Caco-2 (cell line): ENCODE measurements around the gene NUBP1. TPM values are rescaled to one million over a fixed set of nuclear protein-coding genes. Genes with fewer than 3 reads are reported as not detected.

Experiments
- BruUV-seq: library from RNA; stranded (reverse); fragments of 400-500 nt; replicated peaks from 2 replicates; lab custom pipeline; 2021; lab: Mats Ljungman, UMichigan
- CTCF ChIA-PET: fragments of 300-600 bp; sonication (Branson Sonifier 250); formaldehyde crosslinking; loops from one replicate; lab custom pipeline; 2022; ENCODE audit warnings: antibody characterized with exemption; lab: Charles Lee
- POLR2A ChIA-PET: fragments of 300-600 bp; sonication (Branson Sonifier 250); formaldehyde crosslinking; loops from one replicate; lab custom pipeline; 2022; ENCODE audit warnings: antibody characterized with exemption; lab: Charles Lee
- DNase-seq, 2 experiments: peaks; one replicate each; pipeline versions ENCODE4 v3.0.0 to v3.0.0-alpha.2; 2020 to 2022
- H3K27me3 ChIP-seq: replicated peaks from 2 replicates; pipeline ENCODE4 v1.6.0; 2011; ENCODE audit warnings: low read length; ENCODE audit not compliant: control insufficient read depth, insufficient read depth
- H3K36me3 ChIP-seq: 2 replicates; pipeline ENCODE4 v1.5.1; 2011; ENCODE audit warnings: low read length; ENCODE audit not compliant: control insufficient read depth, insufficient read depth
- H3K4me1 ChIP-seq: fragments of 250-450 bp; sonication (Bioruptor Pico); 2 replicates; pipeline ENCODE4 v1.5.1; 2020; ENCODE audit warnings: mild to moderate bottlenecking
- H3K4me3 ChIP-seq: 2 replicates; pipeline ENCODE4 v1.5.1; 2011; ENCODE audit warnings: low read depth, mild to moderate bottlenecking, control low read depth, low read length
- H3K9me3 ChIP-seq: fragments of 250-450 bp; sonication (Bioruptor Pico); 2 replicates; pipeline ENCODE4 v1.5.1; 2020; ENCODE audit warnings: mild to moderate bottlenecking, moderate library complexity
- H3K27ac Mint-ChIP-seq: one replicate; pipeline ENCODE4 v1.8.0; 2022; ENCODE audit warnings: mixed read lengths; ENCODE audit not compliant: unreplicated experiment
- H3K27me3 Mint-ChIP-seq: one replicate; pipeline ENCODE4 v1.8.0; 2022; ENCODE audit warnings: mixed read lengths; ENCODE audit not compliant: insufficient read depth, unreplicated experiment
- H3K36me3 Mint-ChIP-seq: one replicate; pipeline ENCODE4 v1.8.0; 2022; ENCODE audit warnings: mild to moderate bottlenecking, mixed read lengths; ENCODE audit not compliant: insufficient read depth, unreplicated experiment
- H3K4me1 Mint-ChIP-seq: one replicate; pipeline ENCODE4 v1.8.0; 2022; ENCODE audit warnings: low read depth, mixed read lengths; ENCODE audit not compliant: unreplicated experiment
- H3K4me3 Mint-ChIP-seq: one replicate; pipeline ENCODE4 v1.8.0; 2022; ENCODE audit warnings: mild to moderate bottlenecking, moderate library complexity, mixed read lengths; ENCODE audit not compliant: unreplicated experiment
- H3K9me3 Mint-ChIP-seq: one replicate; pipeline ENCODE4 v1.8.0; 2022; ENCODE audit warnings: mixed read lengths; ENCODE audit not compliant: unreplicated experiment
- CTCF ChIP-seq, 2 experiments: fragments of 200-600 bp in 1 of 2; IDR thresholded peaks; 1 replicate in 1 of 2; 2 replicates in 1 of 2; pipeline versions ENCODE4 v1.5.1 to v1.8.0; 2011 to 2022; ENCODE audit warnings: antibody characterized with exemption in 1 of 2, control low read depth in 1 of 2, inconsistent platforms in 1 of 2, low read depth in 1 of 2, low read length in 1 of 2, mild to moderate bottlenecking in 1 of 2, moderate library complexity in 1 of 2; ENCODE audit not compliant: insufficient read depth in 1 of 2, severe bottlenecking in 1 of 2, unreplicated experiment in 1 of 2
- intact Hi-C: fragments of 100-400 bp; cut with micrococcal nuclease; formaldehyde crosslinking; loops from one replicate; pipeline ENCODE4 v1.10.0; 2022; ENCODE audit not compliant: unreplicated experiment
- total RNA-seq: library from RNA; stranded (reverse); gene quantifications from 2 replicates; pipeline ENCODE4 v1.2.3, GENCODE V29; 2022

NUBP1 gene
- total RNA-seq, 1 experiment from 2014 or later: 25.3 TPM

- ChIA-PET POLR2A (no interaction called here), CTCF (no interaction called here)
- no peaks in the 10 kb centered on the region for H3K9me3 ChIP-seq
- no peak overlapping the region for H3K27ac Mint-ChIP-seq
- intact Hi-C loops: no loop called here
- H3K27me3 Mint-ChIP-seq: no peaks in the 10 kb centered on the region
- no peaks in the 10 kb centered on the region for H3K27me3 ChIP-seq
- H3K4me1 Mint-ChIP-seq: peaks cover 12% of the 10 kb centered on the region
- no peaks in the 10 kb centered on the region for H3K9me3 Mint-ChIP-seq
- H3K36me3 Mint-ChIP-seq: peaks cover 9% of the 10 kb centered on the region
- DNase-seq: no peak
- H3K36me3 ChIP-seq: no peaks in the 10 kb centered on the region; the same call in 1 of the 2 replicates
- H3K4me3 ChIP-seq: no peak overlapping the region
- BruUV-seq: TSS peak; percentile 18
- no peaks in the 10 kb centered on the region for H3K4me1 ChIP-seq
- H3K4me3 Mint-ChIP-seq: no peak overlapping the region
- TF ChIP-seq CTCF (IDR thresholded peaks at IDR 0.05; ENCODE audit: insufficient read depth in 1 of 2, low read depth in 1 of 2, low read length in 1 of 2, severe bottlenecking in 1 of 2, unreplicated experiment in 1 of 2): no peak
Observed at GRCh38 chr16:10745841-10746240, 2.2 kb downstream of the NUBP1 start.

GRCh38 chr16:10750793-10751192 is 7.2 kb downstream of the NUBP1 start:
- no TSS peak for BruUV-seq
- POLR2A ChIA-PET: no interaction called here
- no peaks in the 10 kb centered on the region for H3K4me1 Mint-ChIP-seq
- no peaks in the 10 kb centered on the region for H3K9me3 ChIP-seq
- no peak for DNase-seq
- H3K36me3 Mint-ChIP-seq: no peaks in the 10 kb centered on the region
- TF ChIP-seq CTCF (IDR thresholded peaks at IDR 0.05; ENCODE audit: insufficient read depth in 1 of 2, low read depth in 1 of 2, low read length in 1 of 2, severe bottlenecking in 1 of 2, unreplicated experiment in 1 of 2): no peak
- H3K4me3 Mint-ChIP-seq: no peak overlapping the region
- intact Hi-C loops: no loop called here
- H3K4me3 ChIP-seq: no peak overlapping the region
- H3K36me3 ChIP-seq: no peaks in the 10 kb centered on the region; the same call in 1 of the 2 replicates
- H3K27ac Mint-ChIP-seq: no peak overlapping the region
- H3K27me3 Mint-ChIP-seq: no peaks in the 10 kb centered on the region
- no peaks in the 10 kb centered on the region for H3K9me3 Mint-ChIP-seq
- no peaks in the 10 kb centered on the region for H3K27me3 ChIP-seq
- H3K4me1 ChIP-seq: no peaks in the 10 kb centered on the region
- CTCF ChIA-PET: no interaction called here

GRCh38 chr16:10751291-10751697 is 7.7 kb downstream of the NUBP1 start:
- CTCF ChIA-PET: no interaction called here
- intact Hi-C loops: no loop called here

More at GRCh38 chr16:10751291-10751697, 7.7 kb downstream of the NUBP1 start:
- no peaks in the 10 kb centered on the region for H3K27me3 ChIP-seq
- H3K4me1 ChIP-seq: no peaks in the 10 kb centered on the region
- Mint-ChIP-seq H3K9me3 (no peaks in the 10 kb centered on the region), H3K36me3 (no peaks in the 10 kb centered on the region), H3K27me3 (no peaks in the 10 kb centered on the region), H3K27ac (no peak overlapping the region), H3K4me3 (no peak overlapping the region), H3K4me1 (no peaks in the 10 kb centered on the region)
- POLR2A ChIA-PET: no interaction called here
- no peak overlapping the region for H3K4me3 ChIP-seq
- H3K36me3 ChIP-seq: no peaks in the 10 kb centered on the region; the same call in 1 of the 2 replicates
- BruUV-seq: no TSS peak
- H3K9me3 ChIP-seq: no peaks in the 10 kb centered on the region
- TF ChIP-seq CTCF (IDR thresholded peaks at IDR 0.05; ENCODE audit: insufficient read depth in 1 of 2, low read depth in 1 of 2, low read length in 1 of 2, severe bottlenecking in 1 of 2, unreplicated experiment in 1 of 2): no peak
- no peak for DNase-seq
